Endothelial cell of umbilical vein (primary cell): ENCODE data around the gene LCAT.

Source experiments
- CTCF ChIP-seq, 2 donors: IDR thresholded peaks; 1 replicate in 1 of 2; 2 replicates in 1 of 2; pipeline ENCODE4 v1.5.1; 2011; ENCODE audit warnings: low read length in 2 of 2, mild to moderate bottlenecking in 2 of 2, moderate library complexity in 2 of 2, control low read depth in 1 of 2, inconsistent platforms in 1 of 2, low read depth in 1 of 2; ENCODE audit not compliant: insufficient read depth in 1 of 2; ENCODE audit errors: extremely low read depth in 1 of 2
- EZH2 ChIP-seq: IDR thresholded peaks from 2 replicates; pipeline ENCODE4 v1.6.1; 2012; ENCODE audit warnings: borderline replicate concordance, low read depth, mild to moderate bottlenecking, moderate library complexity, low read length, inconsistent platforms; ENCODE audit not compliant: severe bottlenecking

- TF ChIP-seq CTCF (IDR thresholded peaks at IDR 0.05; ENCODE audit: extremely low read depth in 1 of 2, insufficient read depth in 1 of 2, low read depth in 1 of 2, low read length in 2 of 2) (no peak), EZH2 (no peak)
Observed at GRCh38 chr16:67897231-67897630, 46.7 kb downstream of the LCAT start.
